ENCODE data around the gene NOM1.

NOM1 gene

GRCh38 chr7:156988343-156989185 lies 39.1 kb downstream of the NOM1 start:
- no peak for TF ChIP-seq CTCF (IDR thresholded peaks at IDR 0.05; ENCODE audit: low read length, missing control alignments)

GRCh38 chr7:156989766-156990535 lies 40.4 kb downstream of the NOM1 start:
- no peak for TF ChIP-seq CTCF (IDR thresholded peaks at IDR 0.05; ENCODE audit: low read length, missing control alignments)
- no peak for DNase-seq (ENCODE audit: low read depth)
- no peak overlapping the region for H3K4me3 ChIP-seq (replicated peaks; ENCODE audit: low read depth, low read length)

More at GRCh38 chr7:156988343-156989185, 39.1 kb downstream of the NOM1 start:
- H3K4me3 ChIP-seq (replicated peaks; ENCODE audit: low read depth, low read length) = no peak overlapping the region
- no peak for DNase-seq (ENCODE audit: low read depth)

- peak; percentile 29 for DNase-seq (ENCODE audit: low read depth)
- no peak overlapping the region for H3K4me3 ChIP-seq (replicated peaks; ENCODE audit: low read depth, low read length)
- TF ChIP-seq CTCF (IDR thresholded peaks at IDR 0.05; ENCODE audit: low read length, missing control alignments) = no peak
Measured at GRCh38 chr7:156993021-156993924, 43.8 kb downstream of the NOM1 start.

GRCh38 chr7:156993925-156994235 lies 44.4 kb downstream of the NOM1 start:
- TF ChIP-seq CTCF (IDR thresholded peaks at IDR 0.05; ENCODE audit: low read length, missing control alignments) = no peak
- H3K4me3 ChIP-seq (replicated peaks; ENCODE audit: low read depth, low read length) = no peak overlapping the region
- DNase-seq (ENCODE audit: low read depth) = no peak

- DNase-seq (ENCODE audit: low read depth) = no peak
- no peak for TF ChIP-seq CTCF (IDR thresholded peaks at IDR 0.05; ENCODE audit: low read length, missing control alignments)
- no peak overlapping the region for H3K4me3 ChIP-seq (replicated peaks; ENCODE audit: low read depth, low read length)
Measured at GRCh38 chr7:156994417-156994816, 44.9 kb downstream of the NOM1 start.

- no peak for DNase-seq (ENCODE audit: low read depth)
- H3K4me3 ChIP-seq (replicated peaks; ENCODE audit: low read depth, low read length) = peak overlapping the region; percentile 14
- TF ChIP-seq CTCF (IDR thresholded peaks at IDR 0.05; ENCODE audit: low read length, missing control alignments) = no peak
Measured at GRCh38 chr7:156998988-156999957, 49.8 kb downstream of the NOM1 start.

Data from fibroblast of pulmonary artery (primary cell).